Astrocyte of the cerebellum (primary cell): ENCODE results near the gene STARD13.

Experiments
- DNase-seq: peaks from one replicate; pipeline ENCODE4 v3.0.0-alpha.2; 2011; ENCODE audit warnings: low read depth
- H3K4me3 ChIP-seq: 2 replicates; pipeline ENCODE4 v1.5.1; 2011; ENCODE audit warnings: mild to moderate bottlenecking, low read depth, low read length, moderate library complexity
- CTCF ChIP-seq: IDR thresholded peaks from 2 replicates; pipeline ENCODE4 v1.5.1; 2012; ENCODE audit warnings: low read length, low read depth, moderate library complexity, mild to moderate bottlenecking; ENCODE audit errors: missing control alignments
- in situ Hi-C: cut with HindIII; loops from 2 replicates; pipeline ENCODE4 v1.10.0; 2017; ENCODE audit warnings: low sequenced_read_pairs

The STARD13 gene

GRCh38 chr13:33087091-33087490 is 198.5 kb downstream of the STARD13 start:
- in situ Hi-C loops = no loop called here
- no peak overlapping the region for H3K4me3 ChIP-seq
- no peak for TF ChIP-seq CTCF
- no peak for DNase-seq

- no peak for TF ChIP-seq CTCF
- no peak overlapping the region for H3K4me3 ChIP-seq
- no peak for DNase-seq
- in situ Hi-C loops = no loop called here
Measured at GRCh38 chr13:33083054-33083453, 202.5 kb downstream of the STARD13 start.

- no peak for TF ChIP-seq CTCF
- in situ Hi-C loops = no loop called here
- no peak overlapping the region for H3K4me3 ChIP-seq
- no peak for DNase-seq
Measured at GRCh38 chr13:33081666-33082065, 203.9 kb downstream of the STARD13 start.

- H3K4me3 ChIP-seq = no peak overlapping the region
- TF ChIP-seq CTCF = no peak
- no peak for DNase-seq
- in situ Hi-C loops = no loop called here
Measured at GRCh38 chr13:33080972-33081590, 204.5 kb downstream of the STARD13 start.

- in situ Hi-C loops = no loop called here
- no peak overlapping the region for H3K4me3 ChIP-seq
- no peak for TF ChIP-seq CTCF
- DNase-seq = no peak
Measured at GRCh38 chr13:33079960-33080359, 205.6 kb downstream of the STARD13 start.

- no peak overlapping the region for H3K4me3 ChIP-seq
Measured at GRCh38 chr13:33078263-33078662, 207.3 kb downstream of the STARD13 start.

More at GRCh38 chr13:33078263-33078662, 207.3 kb downstream of the STARD13 start:
- no peak for TF ChIP-seq CTCF
- no peak for DNase-seq
- in situ Hi-C loops = no loop called here
